OCI-M2 (cell line): ENCODE data around the gene ETS1.

Source experiments
- DNase-seq: peaks from one replicate; lab custom pipeline; 2025; ENCODE audit not compliant: unreplicated experiment; lab: John Stamatoyannopoulos, UW

Gene ETS1

GRCh38 chr11:128594226-128594625, 6.9 kb upstream of the ETS1 start:
- DNase-seq, result no peak

GRCh38 chr11:128593281-128593680, 5.9 kb upstream of the ETS1 start:
- DNase-seq, result no peak

- DNase-seq, result no peak
Observed at GRCh38 chr11:128592454-128592853, 5.1 kb upstream of the ETS1 start.

GRCh38 chr11:128590587-128590986, 3.2 kb upstream of the ETS1 start:
- no peak for DNase-seq

- DNase-seq, result no peak
Observed at GRCh38 chr11:128589998-128590397, 2.6 kb upstream of the ETS1 start.

- DNase-seq, result no peak
Observed at GRCh38 chr11:128588093-128588492, 735 bp upstream of the ETS1 start.

GRCh38 chr11:128586689-128587088, 669 bp downstream of the ETS1 start:
- DNase-seq, result no peak

- no peak for DNase-seq
Observed at GRCh38 chr11:128585498-128586238, 1.7 kb downstream of the ETS1 start.

- no peak for DNase-seq
Observed at GRCh38 chr11:128584253-128584652, 3.1 kb downstream of the ETS1 start.

GRCh38 chr11:128582496-128583366, 4.6 kb downstream of the ETS1 start:
- DNase-seq, result no peak

- no peak for DNase-seq
Observed at GRCh38 chr11:128581561-128582272, 5.6 kb downstream of the ETS1 start.

GRCh38 chr11:128580612-128581011, 6.7 kb downstream of the ETS1 start:
- DNase-seq, result no peak

- DNase-seq, result no peak
Observed at GRCh38 chr11:128579798-128580504, 7.4 kb downstream of the ETS1 start.

GRCh38 chr11:128576555-128576954, 10.8 kb downstream of the ETS1 start:
- no peak for DNase-seq

GRCh38 chr11:128575961-128576350, 11.4 kb downstream of the ETS1 start:
- DNase-seq, result no peak

GRCh38 chr11:128575174-128575960, 12.0 kb downstream of the ETS1 start:
- no peak for DNase-seq

GRCh38 chr11:128574576-128575011, 12.8 kb downstream of the ETS1 start:
- DNase-seq, result no peak

GRCh38 chr11:128573638-128574037, 13.7 kb downstream of the ETS1 start:
- no peak for DNase-seq

GRCh38 chr11:128572965-128573364, 14.4 kb downstream of the ETS1 start:
- no peak for DNase-seq

GRCh38 chr11:128570632-128571031, 16.7 kb downstream of the ETS1 start:
- no peak for DNase-seq
